C4-2B (cell line): ENCODE results near the gene MRPL4.
A peak's percentile ranks its signal among the peaks of the same experiment; 100 is the strongest.

Experiments
- H3K27ac ChIP-seq: fragments of 450-650 bp; 2 replicates; pipeline ENCODE4 v1.5.1; 2017
- CTCF ChIP-seq: fragments of 450-650 bp; conservative IDR thresholded peaks from 2 replicates; pipeline ENCODE4 v1.5.1; 2017; ENCODE audit warnings: mild to moderate bottlenecking
- ZFX ChIP-seq: fragments of 450-650 bp; IDR thresholded peaks from 2 replicates; pipeline ENCODE4 v1.6.1; 2017

The MRPL4 gene

GRCh38 chr19:10256551-10256950 lies 4.5 kb downstream of the MRPL4 start:
- H3K27ac ChIP-seq: no peak overlapping the region
- TF ChIP-seq CTCF (no peak), ZFX (no peak)

GRCh38 chr19:10256970-10257615 lies 5.1 kb downstream of the MRPL4 start:
- TF ChIP-seq ZFX (no peak), CTCF (no peak)
- no peak overlapping the region for H3K27ac ChIP-seq

GRCh38 chr19:10258080-10258710 lies 6.2 kb downstream of the MRPL4 start:
- no peak for TF ChIP-seq CTCF
- no peak for TF ChIP-seq ZFX
- H3K27ac ChIP-seq: no peak overlapping the region

- H3K27ac ChIP-seq: no peak overlapping the region
- TF ChIP-seq ZFX (no peak), CTCF (peak; percentile 89)
These were observed 7.3 kb downstream of the MRPL4 start for GRCh38 chr19:10259162-10259905.

- TF ChIP-seq ZFX: no peak
- no peak for TF ChIP-seq CTCF
- no peak overlapping the region for H3K27ac ChIP-seq
These were observed 8.1 kb downstream of the MRPL4 start for GRCh38 chr19:10260141-10260584.

GRCh38 chr19:10262771-10263170 lies 10.8 kb downstream of the MRPL4 start:
- H3K27ac ChIP-seq: no peak overlapping the region
- TF ChIP-seq ZFX (no peak), CTCF (no peak)

GRCh38 chr19:10266706-10267105 lies 14.7 kb downstream of the MRPL4 start:
- TF ChIP-seq CTCF (no peak), ZFX (no peak)

More at GRCh38 chr19:10266706-10267105, 14.7 kb downstream of the MRPL4 start:
- no peak overlapping the region for H3K27ac ChIP-seq
